Measurements from ENCODE around the gene FAR1.
"Not testable (repeated sequence)": the region's sequence is repeated elsewhere in the genome, so short reads cannot be mapped to it uniquely, and the experiment has no call there.

FAR1 gene, protein sequence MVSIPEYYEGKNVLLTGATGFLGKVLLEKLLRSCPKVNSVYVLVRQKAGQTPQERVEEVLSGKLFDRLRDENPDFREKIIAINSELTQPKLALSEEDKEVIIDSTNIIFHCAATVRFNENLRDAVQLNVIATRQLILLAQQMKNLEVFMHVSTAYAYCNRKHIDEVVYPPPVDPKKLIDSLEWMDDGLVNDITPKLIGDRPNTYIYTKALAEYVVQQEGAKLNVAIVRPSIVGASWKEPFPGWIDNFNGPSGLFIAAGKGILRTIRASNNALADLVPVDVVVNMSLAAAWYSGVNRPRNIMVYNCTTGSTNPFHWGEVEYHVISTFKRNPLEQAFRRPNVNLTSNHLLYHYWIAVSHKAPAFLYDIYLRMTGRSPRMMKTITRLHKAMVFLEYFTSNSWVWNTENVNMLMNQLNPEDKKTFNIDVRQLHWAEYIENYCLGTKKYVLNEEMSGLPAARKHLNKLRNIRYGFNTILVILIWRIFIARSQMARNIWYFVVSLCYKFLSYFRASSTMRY

GRCh38 chr11:13668102-13668956 lies at the start of gene FAR1:
FAR1 (plus strand) TSS chr11:13668668; CDS start chr11:13694766, 26,098 bp downstream.
- DNase-seq = peak; percentile 94

- no peak for DNase-seq
Observed at GRCh38 chr11:13620063-13620462, 48.4 kb upstream of the FAR1 start.

DNA sequence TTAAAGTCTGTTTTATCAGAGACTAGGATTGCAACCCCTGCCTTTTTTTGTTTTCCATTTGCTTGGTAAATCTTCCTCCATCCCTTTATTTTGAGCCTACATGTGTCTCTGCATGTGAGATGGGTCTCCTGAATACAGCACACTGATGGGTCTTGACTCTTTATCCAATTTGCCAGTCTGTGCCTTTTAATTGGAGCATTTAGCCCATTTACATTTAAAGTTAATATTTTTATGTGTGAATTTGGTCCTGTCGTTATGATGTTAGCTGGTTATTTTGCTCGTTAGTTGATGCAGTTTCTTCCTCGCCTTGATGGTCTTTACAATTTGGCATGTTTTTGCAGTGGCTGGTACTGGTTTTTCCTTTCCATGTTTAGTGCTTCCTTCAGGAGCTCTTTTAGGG lies 41.6 kb upstream of the FAR1 start:
- DNase-seq = not testable (repeated sequence)

GRCh38 chr11:13628634-13629033 lies 39.8 kb upstream of the FAR1 start:
- not testable (repeated sequence) for DNase-seq

GRCh38 chr11:13629779-13630178 lies 38.7 kb upstream of the FAR1 start:
- DNase-seq = no peak

DNA sequence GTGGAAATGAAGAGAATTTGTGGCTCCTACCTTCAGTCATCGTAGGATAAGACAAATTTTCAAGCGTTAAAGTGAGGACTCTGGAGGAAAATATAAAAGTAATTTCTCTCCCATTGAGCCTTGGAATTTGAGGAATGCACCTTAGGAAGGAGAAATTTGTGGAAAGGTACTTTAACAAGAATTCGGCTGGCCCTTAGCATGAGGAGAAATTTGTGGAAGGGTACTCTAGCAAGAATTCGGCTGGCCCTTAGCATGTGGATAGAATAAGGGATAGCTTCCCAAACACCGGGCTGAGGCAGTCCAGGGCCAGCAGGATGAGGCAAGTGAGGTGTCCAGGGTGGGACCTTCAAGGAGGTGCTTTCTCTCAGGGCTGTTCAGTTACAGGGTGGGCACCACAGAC lies 33.2 kb upstream of the FAR1 start:
- no peak for DNase-seq

GRCh38 chr11:13635804-13636203 lies 32.7 kb upstream of the FAR1 start:
- DNase-seq = no peak

GRCh38 chr11:13637125-13638069 lies 31.1 kb upstream of the FAR1 start:
- no peak for DNase-seq

DNA sequence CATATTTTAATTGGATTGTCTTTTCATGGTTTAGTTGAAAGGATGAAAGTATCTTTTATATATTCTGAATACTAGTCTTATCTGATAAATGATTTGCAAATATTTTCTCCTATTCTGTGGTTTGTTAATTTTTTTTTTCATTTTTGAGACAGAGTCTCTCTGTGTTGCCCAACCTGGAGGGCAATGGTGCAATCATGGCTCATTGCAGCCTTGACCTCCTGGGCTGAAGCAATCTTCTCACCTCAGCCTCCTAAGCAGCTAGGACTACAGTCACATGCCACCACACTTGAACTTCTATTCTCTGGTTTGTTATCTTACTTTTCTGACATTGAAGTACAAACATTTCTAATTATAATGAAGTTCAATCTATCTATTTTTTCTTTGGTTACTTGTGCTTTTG lies 30.0 kb upstream of the FAR1 start:
- DNase-seq = no peak

- DNase-seq = no peak
Observed at GRCh38 chr11:13644997-13645687, 23.3 kb upstream of the FAR1 start.

- no peak for DNase-seq
Observed at GRCh38 chr11:13647391-13647790, 21.1 kb upstream of the FAR1 start.

DNA sequence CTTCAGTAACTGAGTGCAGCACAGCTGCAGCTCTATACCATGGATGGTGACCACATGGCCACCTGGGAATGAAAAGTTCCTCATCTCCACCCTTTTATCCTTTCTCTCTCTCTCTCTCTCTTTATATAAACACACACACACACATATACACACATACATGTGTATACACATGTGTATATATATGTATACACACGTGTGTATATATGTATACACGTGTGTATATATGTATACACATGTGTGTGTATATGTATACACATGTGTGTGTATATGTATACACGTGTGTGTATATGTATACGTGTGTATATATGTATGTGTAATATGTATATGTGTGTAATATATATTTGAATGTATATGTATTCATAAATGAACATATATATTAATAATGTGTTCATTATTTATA lies 18.8 kb upstream of the FAR1 start:
- no peak for DNase-seq

- not testable (repeated sequence) for DNase-seq
Observed at GRCh38 chr11:13651515-13651914, 17.0 kb upstream of the FAR1 start.

- no peak for DNase-seq
Observed at GRCh38 chr11:13661074-13661623, 7.3 kb upstream of the FAR1 start.

GRCh38 chr11:13663631-13664071 lies 4.8 kb upstream of the FAR1 start:
- no peak for DNase-seq

DNA sequence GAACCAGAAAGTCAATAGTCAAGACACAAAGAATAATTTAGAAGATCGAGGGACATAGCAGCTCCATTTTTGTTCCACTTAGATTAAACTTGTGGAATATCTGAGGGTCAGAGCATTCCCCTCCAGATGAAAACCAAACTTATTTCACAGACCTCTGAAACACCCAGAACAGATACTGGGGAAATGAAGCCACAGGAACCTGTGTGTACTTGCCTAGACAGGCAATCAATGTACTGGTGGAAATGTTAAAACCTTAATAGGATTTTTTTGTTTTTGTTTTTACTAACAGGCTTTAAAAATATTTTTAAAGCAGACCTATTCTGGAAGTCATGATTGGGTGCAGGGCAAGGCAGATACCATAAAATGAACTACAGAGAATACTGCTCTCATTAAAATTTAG lies 4.1 kb upstream of the FAR1 start:
- no peak for DNase-seq

DNA sequence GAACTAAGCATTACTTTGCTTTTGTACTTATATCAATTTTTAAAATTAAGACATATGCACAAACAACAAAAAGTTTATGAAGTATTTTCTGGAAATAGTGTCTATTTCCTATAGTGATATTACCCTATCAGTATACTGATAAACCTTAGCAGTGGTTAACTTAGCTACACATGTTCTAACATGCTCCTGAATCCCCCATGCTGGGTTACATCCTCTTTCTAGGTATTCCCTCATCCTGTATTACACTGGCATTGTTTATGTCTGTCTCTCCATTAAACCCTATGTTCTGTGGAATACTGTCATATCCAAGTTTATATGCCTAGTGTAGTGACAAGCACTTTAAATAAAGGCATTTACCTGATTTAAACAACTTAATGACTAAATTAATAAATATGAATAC lies 1.8 kb upstream of the FAR1 start:
- DNase-seq = no peak

- DNase-seq = no peak
Observed at GRCh38 chr11:13667245-13667644, 1.2 kb upstream of the FAR1 start.

- no peak for DNase-seq
Observed at GRCh38 chr11:13667795-13668101, 720 bp upstream of the FAR1 start.

DNA sequence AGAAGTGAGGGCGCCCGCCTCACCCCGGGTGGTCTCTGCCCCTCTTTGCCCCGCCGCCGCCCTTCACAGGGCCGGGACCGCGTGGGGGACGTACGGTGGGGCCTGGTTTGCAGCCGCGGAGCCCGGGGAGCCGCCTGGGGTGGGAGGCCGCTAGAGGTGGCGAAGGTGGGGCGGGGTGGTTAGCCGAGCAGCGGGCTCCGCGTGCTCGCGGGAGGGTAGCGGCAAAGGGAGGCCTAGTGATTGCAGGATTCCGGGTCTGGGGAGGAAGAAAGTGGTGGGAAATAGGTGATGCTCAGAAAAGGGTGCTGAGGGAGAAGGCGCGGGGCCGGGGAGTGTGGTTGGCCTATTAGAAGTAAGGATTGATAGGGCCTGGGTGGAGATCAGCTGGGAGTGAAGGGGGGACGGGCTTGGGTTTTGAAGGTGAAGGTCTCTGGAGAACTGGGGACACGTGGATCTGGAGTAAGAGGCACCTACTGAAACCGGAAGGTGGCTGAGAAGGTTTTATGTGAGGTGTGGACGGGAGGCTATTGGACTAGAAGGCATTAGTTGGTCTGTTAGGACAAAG lies 571 bp downstream of the FAR1 start:
- DNase-seq = peak; percentile 38

Data from activated CD4-positive, alpha-beta T cell treated with anti-CD3 and anti-CD28 coated beads for 1 hour (primary cell).